H7 (cell line): ENCODE measurements around the gene ST3GAL3. TPM values are rescaled to one million over a fixed set of nuclear protein-coding genes. Genes with fewer than 3 reads are reported as not detected.
A peak's percentile ranks its signal among the peaks of the same experiment; 100 is the strongest.

Source experiments
- DNase-seq: peaks from one replicate; pipeline ENCODE4 v3.0.0; 2012
- H3K27me3 ChIP-seq: 2 replicates; pipeline ENCODE4 v1.6.0; 2011; ENCODE audit warnings: mild to moderate bottlenecking, low read length; ENCODE audit not compliant: control insufficient read depth, insufficient read depth
- H3K36me3 ChIP-seq: replicated peaks from 2 replicates; pipeline ENCODE4 v1.5.1; 2011; ENCODE audit warnings: low read length; ENCODE audit not compliant: control insufficient read depth, insufficient read depth
- H3K4me3 ChIP-seq: 2 replicates; pipeline ENCODE4 v1.5.1; 2011; ENCODE audit warnings: low read depth, mild to moderate bottlenecking, control low read depth, low read length, moderate library complexity; ENCODE audit not compliant: insufficient read depth
- total RNA-seq: library from RNA; depleted of rRNA; stranded (reverse); fragments of >200 nt; shearing (Covaris generic); gene quantifications from 2 replicates; pipeline ENCODE4 v1.2.3, GENCODE V29; 2014

Gene ST3GAL3
- total RNA-seq, 1 experiment from 2014 or later, result 18.8 TPM

DNA sequence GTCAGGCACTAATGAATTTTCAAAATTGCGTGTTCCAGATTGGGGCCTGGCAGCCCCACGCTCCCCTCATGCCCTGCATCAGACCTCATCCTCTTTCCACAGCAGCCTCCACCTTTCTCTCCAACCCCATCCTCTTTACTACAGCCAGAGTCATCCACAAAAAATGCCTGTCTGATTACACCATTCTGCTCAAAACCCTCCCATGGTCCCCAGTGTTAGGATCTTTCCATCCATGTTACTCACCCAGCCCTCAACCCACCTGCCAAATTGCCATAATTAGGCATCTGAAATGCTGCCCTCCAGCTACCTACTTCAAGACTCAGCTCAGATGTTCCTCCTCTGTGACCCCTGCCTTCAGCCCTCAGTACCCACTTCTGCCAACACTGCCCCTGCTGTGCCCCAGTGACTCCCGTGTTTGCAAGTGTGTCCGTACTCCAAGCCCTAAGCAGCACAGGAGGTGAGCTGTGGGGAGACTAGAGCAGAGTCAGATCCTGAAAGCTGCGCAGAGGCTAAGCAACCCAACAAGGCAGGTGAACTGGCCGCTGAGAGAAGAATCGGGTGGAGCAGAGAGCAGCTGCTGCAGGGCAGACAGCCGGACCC, 225.6 kb downstream of the ST3GAL3 start:
- DNase-seq, result no peak
- peaks cover 16% of the 10 kb centered on the region for H3K27me3 ChIP-seq
- peaks cover 1% of the 10 kb centered on the region for H3K36me3 ChIP-seq
- H3K4me3 ChIP-seq, result peak overlapping the region; percentile 65

- H3K27me3 ChIP-seq, result peaks cover 16% of the 10 kb centered on the region
- DNase-seq, result peak; percentile 96
- H3K36me3 ChIP-seq, result peaks cover 1% of the 10 kb centered on the region
- H3K4me3 ChIP-seq, result peak within 1 kb of the TSS; percentile 65
Measured at GRCh38 chr1:43933386-43934100, 226.2 kb downstream of the ST3GAL3 start, which contains the start of gene ARTN. TSS of gene ARTN (plus strand) at chr1:43933801. CDS start at chr1:43935657, 1,856 bp downstream.

DNA sequence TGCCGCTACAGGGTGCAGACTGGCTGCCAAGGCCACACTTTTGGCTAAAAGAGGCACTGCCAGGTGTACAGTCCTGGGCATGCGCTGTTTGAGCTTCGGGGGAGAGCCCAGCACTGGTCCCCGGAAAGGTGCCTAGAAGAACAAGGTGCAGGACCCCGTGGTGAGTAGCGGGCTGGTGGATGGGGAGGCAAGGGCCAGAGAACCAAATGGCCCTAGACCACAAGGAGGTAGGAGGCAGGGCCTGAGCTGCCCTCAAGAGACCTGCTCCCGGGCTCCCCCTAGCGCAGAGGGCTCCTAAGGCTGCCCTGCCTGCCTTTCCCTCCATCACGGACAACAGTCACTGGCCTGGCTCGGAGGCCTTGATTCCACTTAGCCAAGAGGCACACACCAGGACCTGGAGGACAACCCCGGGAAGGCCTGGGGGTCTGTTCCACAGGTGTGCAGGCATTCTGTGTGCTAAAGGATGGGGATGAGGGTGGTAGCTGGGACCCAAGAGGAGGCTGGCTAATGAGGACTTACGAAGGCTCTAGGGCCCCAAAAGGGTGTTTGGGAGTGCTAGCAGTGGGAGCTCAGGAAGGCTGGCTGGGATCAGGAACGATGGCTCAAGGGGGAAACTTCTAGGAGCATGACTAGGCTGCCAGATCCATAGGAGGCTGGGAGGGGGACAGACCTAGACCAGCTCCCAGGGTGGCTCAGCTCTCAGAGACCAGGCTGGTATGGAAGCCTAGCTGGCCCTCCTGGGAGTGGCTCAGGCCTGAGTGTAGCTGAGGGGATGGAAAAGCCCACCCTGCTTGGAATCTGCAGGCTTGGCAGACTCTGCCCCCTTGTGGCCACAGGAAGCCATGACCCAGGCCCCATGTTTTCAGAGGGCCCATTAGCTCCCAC, 227.0 kb downstream of the ST3GAL3 start:
- Histone ChIP-seq H3K36me3 (peaks cover 1% of the 10 kb centered on the region), H3K4me3 (peak overlapping the region; percentile 65), H3K27me3 (peaks cover 16% of the 10 kb centered on the region)
- peak; percentile 92 for DNase-seq

DNA sequence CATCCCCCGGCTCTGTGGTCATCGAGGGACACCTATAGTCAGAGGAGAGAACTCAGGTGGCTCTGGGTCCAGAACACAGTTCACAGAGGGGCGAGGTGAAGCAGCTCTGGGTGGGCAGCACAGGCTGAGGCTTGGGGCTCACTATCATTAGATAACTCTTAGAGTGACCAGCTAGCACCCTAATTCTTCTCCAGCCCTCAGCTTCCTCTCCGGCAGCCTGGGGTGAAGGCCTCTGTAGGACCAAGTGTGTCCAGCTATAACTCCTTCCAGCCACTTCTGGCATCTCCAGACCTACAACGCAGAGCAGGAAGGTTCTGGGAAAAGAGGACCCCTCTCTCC, 227.6 kb downstream of the ST3GAL3 start:
- H3K36me3 ChIP-seq, result peaks cover 1% of the 10 kb centered on the region
- H3K4me3 ChIP-seq, result no peak overlapping the region
- DNase-seq, result no peak
- H3K27me3 ChIP-seq, result peaks cover 16% of the 10 kb centered on the region

DNA sequence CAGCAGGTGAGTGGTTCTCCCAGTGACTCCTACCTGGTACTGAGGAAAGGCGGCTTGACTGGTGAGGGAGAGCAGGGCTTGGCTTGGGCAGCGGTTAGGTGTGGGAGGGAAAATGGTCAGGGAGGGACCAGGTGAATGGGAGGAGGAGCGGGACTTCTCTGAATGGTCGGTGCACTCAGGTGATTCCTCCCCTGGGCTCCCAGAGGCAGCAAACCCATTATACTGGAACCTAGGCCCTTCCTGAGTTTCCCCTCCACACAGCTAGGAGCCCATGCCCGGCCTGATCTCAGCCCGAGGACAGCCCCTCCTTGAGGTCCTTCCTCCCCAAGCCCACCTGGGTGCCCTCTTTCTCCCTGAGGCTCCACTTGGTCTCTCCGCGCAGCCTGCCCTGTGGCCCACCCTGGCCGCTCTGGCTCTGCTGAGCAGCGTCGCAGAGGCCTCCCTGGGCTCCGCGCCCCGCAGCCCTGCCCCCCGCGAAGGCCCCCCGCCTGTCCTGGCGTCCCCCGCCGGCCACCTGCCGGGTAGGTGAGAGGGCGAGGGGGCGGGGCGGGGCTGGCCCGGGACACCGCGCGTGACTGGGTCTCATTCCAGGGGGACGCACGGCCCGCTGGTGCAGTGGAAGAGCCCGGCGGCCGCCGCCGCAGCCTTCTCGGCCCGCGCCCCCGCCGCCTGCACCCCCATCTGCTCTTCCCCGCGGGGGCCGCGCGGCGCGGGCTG, 228.5 kb downstream of the ST3GAL3 start:
- peaks cover 16% of the 10 kb centered on the region for H3K27me3 ChIP-seq
- H3K36me3 ChIP-seq, result peaks cover 1% of the 10 kb centered on the region
- DNase-seq, result peak; percentile 85
- peak overlapping the region; percentile 59 for H3K4me3 ChIP-seq

DNA sequence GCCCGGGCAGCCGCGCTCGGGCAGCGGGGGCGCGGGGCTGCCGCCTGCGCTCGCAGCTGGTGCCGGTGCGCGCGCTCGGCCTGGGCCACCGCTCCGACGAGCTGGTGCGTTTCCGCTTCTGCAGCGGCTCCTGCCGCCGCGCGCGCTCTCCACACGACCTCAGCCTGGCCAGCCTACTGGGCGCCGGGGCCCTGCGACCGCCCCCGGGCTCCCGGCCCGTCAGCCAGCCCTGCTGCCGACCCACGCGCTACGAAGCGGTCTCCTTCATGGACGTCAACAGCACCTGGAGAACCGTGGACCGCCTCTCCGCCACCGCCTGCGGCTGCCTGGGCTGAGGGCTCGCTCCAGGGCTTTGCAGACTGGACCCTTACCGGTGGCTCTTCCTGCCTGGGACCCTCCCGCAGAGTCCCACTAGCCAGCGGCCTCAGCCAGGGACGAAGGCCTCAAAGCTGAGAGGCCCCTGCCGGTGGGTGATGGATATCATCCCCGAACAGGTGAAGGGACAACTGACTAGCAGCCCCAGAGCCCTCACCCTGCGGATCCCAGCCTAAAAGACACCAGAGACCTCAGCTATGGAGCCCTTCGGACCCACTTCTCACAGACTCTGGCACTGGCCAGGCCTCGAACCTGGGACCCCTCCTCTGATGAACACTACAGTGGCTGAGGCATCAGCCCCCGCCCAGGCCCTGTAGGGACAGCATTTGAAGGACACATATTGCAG, 229.3 kb downstream of the ST3GAL3 start:
- H3K36me3 ChIP-seq, result peaks cover 1% of the 10 kb centered on the region
- H3K4me3 ChIP-seq, result peak overlapping the region; percentile 59
- peaks cover 16% of the 10 kb centered on the region for H3K27me3 ChIP-seq
- DNase-seq, result peak; percentile 86

DNA sequence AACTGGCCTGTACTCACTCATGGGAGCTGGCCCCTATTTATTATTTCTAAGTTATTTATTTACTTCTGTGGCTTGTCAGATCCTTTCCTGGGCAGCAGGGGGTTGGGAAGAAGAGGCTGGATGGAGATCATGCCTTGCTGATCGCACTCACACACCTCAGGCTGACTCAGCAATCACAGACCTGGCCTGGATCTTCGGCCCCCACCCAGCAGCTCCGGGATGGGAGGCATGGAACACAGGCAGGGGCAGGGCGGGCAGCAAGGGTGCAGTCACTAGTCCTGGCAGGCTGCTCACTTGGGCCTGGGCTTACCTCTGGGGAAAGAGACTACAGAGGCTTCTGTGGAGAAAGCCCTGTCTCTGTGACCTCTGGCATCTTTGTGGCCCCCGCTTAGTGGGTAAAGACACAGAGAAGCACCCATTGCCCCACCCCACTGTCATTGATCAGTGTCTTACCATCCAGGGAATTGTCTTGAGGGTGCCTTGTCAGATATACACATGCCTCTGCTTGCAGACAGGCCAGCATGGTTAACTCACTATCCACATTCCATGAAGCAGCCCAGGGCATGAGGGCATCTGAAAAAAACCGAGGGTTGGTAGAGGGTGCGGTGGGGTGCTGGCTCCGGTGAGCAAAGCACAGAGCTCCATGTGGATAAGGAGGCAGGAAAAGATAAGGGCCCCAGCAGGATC, 230.0 kb downstream of the ST3GAL3 start:
- Histone ChIP-seq H3K4me3 (peak overlapping the region; percentile 59; the same call in 1 of the 2 replicates), H3K36me3 (peaks cover 1% of the 10 kb centered on the region), H3K27me3 (peaks cover 14% of the 10 kb centered on the region)
- DNase-seq, result no peak

GRCh38 chr1:43938383-43938782, 231.0 kb downstream of the ST3GAL3 start:
- no peak for DNase-seq
- peaks cover 9% of the 10 kb centered on the region; the same call in 1 of the 2 replicates for H3K27me3 ChIP-seq
- H3K36me3 ChIP-seq, result peaks cover 1% of the 10 kb centered on the region
- no peak overlapping the region for H3K4me3 ChIP-seq

DNA sequence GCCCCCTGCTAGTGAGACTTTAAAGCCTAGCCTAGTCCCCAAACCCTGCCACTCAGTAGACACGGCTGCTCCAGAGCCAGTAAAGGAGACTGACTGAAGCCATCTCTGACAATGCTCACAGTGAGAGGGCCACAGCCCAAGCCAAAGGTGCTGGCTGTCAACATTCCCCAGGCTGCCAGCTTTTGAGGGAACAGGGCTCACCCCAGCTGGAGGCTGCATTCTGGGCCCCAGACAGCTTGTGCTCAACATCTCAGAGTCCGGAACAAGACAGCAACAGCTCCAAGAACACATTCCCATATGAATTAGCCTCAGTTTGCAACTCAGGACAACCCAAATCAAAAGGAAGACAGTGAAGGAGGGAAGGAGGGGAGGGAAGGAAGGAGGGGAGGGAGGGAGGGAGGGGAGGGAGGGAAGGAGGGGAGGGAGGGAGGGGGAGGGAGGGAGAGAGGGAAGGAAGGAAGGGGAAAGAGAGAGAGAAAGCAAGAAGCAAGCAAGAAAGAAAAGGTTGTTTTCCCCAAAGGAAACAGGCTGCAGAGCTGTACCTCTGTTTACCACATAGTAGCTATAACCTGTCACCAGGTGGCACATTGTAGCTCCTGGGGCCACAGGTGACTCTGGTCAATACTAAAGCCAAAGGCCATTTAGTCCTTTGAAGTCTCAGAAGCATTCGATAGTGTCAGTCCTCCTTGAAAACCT, 231.7 kb downstream of the ST3GAL3 start:
- DNase-seq, result no peak
- Histone ChIP-seq H3K27me3 (peaks cover 9% of the 10 kb centered on the region; the same call in 1 of the 2 replicates), H3K4me3 (no peak overlapping the region), H3K36me3 (peaks cover 1% of the 10 kb centered on the region)

DNA sequence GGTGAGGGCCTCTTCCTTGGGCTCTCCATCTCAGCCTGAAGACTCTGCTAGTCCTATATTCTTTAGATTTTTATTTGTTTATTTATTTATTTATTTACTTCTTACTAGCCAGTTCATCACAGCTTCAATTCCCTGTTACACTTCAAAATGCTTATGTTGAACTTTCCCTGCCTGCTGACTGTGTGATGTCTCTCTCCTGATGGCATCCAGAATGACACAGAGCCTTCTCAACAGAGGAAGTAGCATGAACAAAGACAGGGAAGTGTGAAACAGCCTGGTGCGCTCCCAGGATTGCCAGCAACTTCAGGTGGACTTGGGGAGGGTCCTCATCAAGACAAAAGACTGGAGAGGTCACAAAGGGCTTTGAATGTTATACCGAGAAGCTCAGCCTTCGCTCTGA, 235.1 kb downstream of the ST3GAL3 start:
- no peak for DNase-seq
- Histone ChIP-seq H3K36me3 (peaks cover under 1% of the 10 kb centered on the region; the same call in 1 of the 2 replicates), H3K27me3 (no peaks in the 10 kb centered on the region; the same call in 1 of the 2 replicates), H3K4me3 (no peak overlapping the region)

- Histone ChIP-seq H3K36me3 (no peaks in the 10 kb centered on the region), H3K4me3 (no peak overlapping the region), H3K27me3 (no peaks in the 10 kb centered on the region)
- DNase-seq, result no peak
Measured at GRCh38 chr1:43944860-43945259, 237.5 kb downstream of the ST3GAL3 start.

DNA sequence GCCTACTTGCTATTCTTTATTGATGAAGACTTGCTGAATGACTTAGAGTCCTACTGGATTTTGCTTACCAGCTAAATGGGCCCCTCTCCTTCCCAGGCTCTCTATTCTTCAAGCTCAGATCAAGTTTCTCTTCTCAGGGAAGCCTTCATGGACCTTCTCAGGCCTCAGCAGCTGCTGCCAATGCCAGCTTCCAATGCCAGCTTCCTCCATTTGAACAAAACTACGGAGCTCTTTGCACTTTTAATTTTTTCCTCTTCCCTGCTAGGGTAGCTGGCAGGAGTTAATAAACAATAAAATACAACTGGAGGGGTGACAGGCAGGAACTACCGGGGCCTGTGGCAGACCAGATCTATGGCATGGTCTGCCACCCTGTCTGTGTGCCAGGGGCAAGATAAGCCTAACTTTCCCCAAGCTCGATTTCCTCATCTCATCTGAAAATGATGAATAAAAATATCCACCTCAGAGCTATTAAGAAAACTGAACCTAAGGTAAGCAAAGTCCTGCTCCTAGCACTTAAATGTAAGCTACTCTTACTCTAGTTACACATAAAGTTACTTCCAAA, 238.4 kb downstream of the ST3GAL3 start:
- peak overlapping the region; percentile 84 for H3K4me3 ChIP-seq
- no peaks in the 10 kb centered on the region for H3K36me3 ChIP-seq
- DNase-seq, result no peak
- no peaks in the 10 kb centered on the region for H3K27me3 ChIP-seq
